GM23338 (cell line): Measurements from ENCODE around the gene EFHC2. TPM values are rescaled to one million over a fixed set of nuclear protein-coding genes. Genes with fewer than 3 reads are reported as not detected.

Source experiments
- ATAC-seq: fragments of 200-7000 bp; cut with Tn5 transposase; 3 replicates; pipeline ENCODE4 v1.9.1; 2020
- DNase-seq: peaks from one replicate; pipeline ENCODE4 v3.0.0-alpha.2; 2015; ENCODE audit warnings: low spot score
- H2AFZ ChIP-seq: fragments of 200-600 bp; sonication (generic); 2 replicates; pipeline ENCODE4 v1.8.0; 2016; ENCODE audit warnings: antibody characterized with exemption, mild to moderate bottlenecking, moderate library complexity
- H3F3A ChIP-seq: fragments of 200-600 bp; sonication (generic); replicated peaks from 2 replicates; pipeline ENCODE4 v1.8.0; 2017; ENCODE audit warnings: antibody characterized with exemption, mixed run types, low read depth
- H3K27ac ChIP-seq: fragments of 200-600 bp; sonication (generic); 2 replicates; pipeline ENCODE4 v1.6.1; 2016; ENCODE audit warnings: low read depth
- H3K27me3 ChIP-seq: fragments of 200-600 bp; sonication (generic); 2 replicates; pipeline ENCODE4 v1.8.0; 2016; ENCODE audit warnings: mild to moderate bottlenecking, mixed run types, moderate library complexity; ENCODE audit not compliant: insufficient read depth
- H3K36me3 ChIP-seq: fragments of 200-600 bp; sonication (generic); 2 replicates; pipeline ENCODE4 v1.8.0; 2016; ENCODE audit warnings: mild to moderate bottlenecking; ENCODE audit not compliant: insufficient read depth
- H3K4me1 ChIP-seq: fragments of 200-600 bp; sonication (generic); 2 replicates; pipeline ENCODE4 v1.8.0; 2016; ENCODE audit warnings: mild to moderate bottlenecking, moderate library complexity; ENCODE audit not compliant: insufficient read depth
- H3K4me2 ChIP-seq: fragments of 200-600 bp; sonication (generic); 2 replicates; pipeline ENCODE4 v1.7.1; 2017; ENCODE audit warnings: mixed run types
- H3K4me3 ChIP-seq: fragments of 200-600 bp; sonication (generic); 2 replicates; pipeline ENCODE4 v1.6.1; 2016; ENCODE audit warnings: mixed run types
- H3K79me2 ChIP-seq: fragments of 200-600 bp; sonication (generic); replicated peaks from 2 replicates; pipeline ENCODE4 v1.8.0; 2017; ENCODE audit warnings: mild to moderate bottlenecking; ENCODE audit not compliant: insufficient read depth
- H3K9me2 ChIP-seq: fragments of 200-600 bp; sonication (generic); 2 replicates; pipeline ENCODE4 v1.8.0; 2017; ENCODE audit not compliant: insufficient read depth
- H4K20me1 ChIP-seq: fragments of 200-600 bp; sonication (generic); replicated peaks from 2 replicates; pipeline ENCODE4 v1.8.0; 2017; ENCODE audit warnings: mild to moderate bottlenecking; ENCODE audit not compliant: insufficient read depth
- H3K27ac Mint-ChIP-seq: 2 replicates; pipeline ENCODE4 v1.8.0; 2020; ENCODE audit warnings: inconsistent platforms, mild to moderate bottlenecking, moderate library complexity, mixed read lengths
- H3K27me3 Mint-ChIP-seq: 3 replicates; pipeline ENCODE4 v1.8.0; 2022; ENCODE audit warnings: low read depth, mild to moderate bottlenecking, moderate library complexity, mixed read lengths, inconsistent platforms; ENCODE audit not compliant: insufficient read depth, poor library complexity
- H3K36me3 Mint-ChIP-seq: 3 replicates; pipeline ENCODE4 v1.8.0; 2021; ENCODE audit warnings: low read depth, mild to moderate bottlenecking, inconsistent platforms, moderate library complexity, mixed read lengths
- H3K4me1 Mint-ChIP-seq: 3 replicates; pipeline ENCODE4 v1.8.0; 2020; ENCODE audit warnings: mild to moderate bottlenecking, inconsistent platforms, mixed read lengths
- H3K4me3 Mint-ChIP-seq: 3 replicates; pipeline ENCODE4 v1.8.0; 2021; ENCODE audit warnings: moderate library complexity, mild to moderate bottlenecking, inconsistent platforms, mixed read lengths
- H3K9me3 Mint-ChIP-seq: 3 replicates; pipeline ENCODE4 v1.8.0; 2020; ENCODE audit warnings: moderate library complexity, mild to moderate bottlenecking, inconsistent platforms, mixed read lengths
- CTCF ChIP-seq, 2 experiments: fragments of 200-600 bp in 1 of 2; sonication (generic) in 1 of 2; conservative IDR thresholded peaks; 2 replicates each; pipeline versions ENCODE4 v1.5.1 to v1.6.1; 2016 to 2017; ENCODE audit warnings: antibody characterized with exemption in 2 of 2, low read depth in 2 of 2, mild to moderate bottlenecking in 2 of 2, moderate library complexity in 1 of 2
- ETS1 ChIP-seq: IDR thresholded peaks from 2 replicates; pipeline ENCODE4 v1.6.1; 2016; ENCODE audit warnings: antibody characterized with exemption
- EZH2phosphoT487 ChIP-seq: fragments of 200-600 bp; sonication (generic); IDR thresholded peaks from one replicate; pipeline ENCODE4 v1.8.1; 2018; ENCODE audit warnings: antibody characterized with exemption; ENCODE audit not compliant: unreplicated experiment
- JUNB ChIP-seq: IDR thresholded peaks from one replicate; pipeline ENCODE4 v1.6.1; 2016; ENCODE audit warnings: antibody characterized with exemption; ENCODE audit not compliant: unreplicated experiment
- POLR2AphosphoS5 ChIP-seq: IDR thresholded peaks from 2 replicates; pipeline ENCODE4 v1.6.1; 2016; ENCODE audit warnings: antibody characterized with exemption, low read depth
- ZNF331 ChIP-seq: fragments of 250-450 bp; sonication (Bioruptor Pico); IDR thresholded peaks from 2 replicates; pipeline ENCODE4 v1.5.0; 2020; ENCODE audit warnings: low read depth, mild to moderate bottlenecking, moderate library complexity
- ZNF462 ChIP-seq: fragments of 250-450 bp; sonication (Bioruptor Pico); IDR thresholded peaks from 2 replicates; pipeline ENCODE4 v1.5.0; 2020; ENCODE audit warnings: mild to moderate bottlenecking, moderate library complexity
- polyA plus RNA-seq: library from polyadenylated mRNA; unstranded; fragments of >200 nt; fragmentation: Nextera tagmentation; extraction: Ambion mirVana; gene quantifications from 2 replicates; pipeline ENCODE4 v1.2.1, GENCODE V29; 2016
- total RNA-seq: library from RNA; depleted of rRNA; stranded (reverse); fragments of >200 nt; shearing (Covaris generic); gene quantifications from 2 replicates; pipeline ENCODE4 v1.2.3, GENCODE V29; 2014

The EFHC2 gene
- total and polyA plus RNA-seq, 2 experiments from 2014 or later, result 3.1 to 3.2 TPM

GRCh38 chrX:44144177-44144945, 199.1 kb downstream of the EFHC2 start (continued):
- no peak for TF ChIP-seq ZNF462 (CRISPR knock-in tag)

DNA sequence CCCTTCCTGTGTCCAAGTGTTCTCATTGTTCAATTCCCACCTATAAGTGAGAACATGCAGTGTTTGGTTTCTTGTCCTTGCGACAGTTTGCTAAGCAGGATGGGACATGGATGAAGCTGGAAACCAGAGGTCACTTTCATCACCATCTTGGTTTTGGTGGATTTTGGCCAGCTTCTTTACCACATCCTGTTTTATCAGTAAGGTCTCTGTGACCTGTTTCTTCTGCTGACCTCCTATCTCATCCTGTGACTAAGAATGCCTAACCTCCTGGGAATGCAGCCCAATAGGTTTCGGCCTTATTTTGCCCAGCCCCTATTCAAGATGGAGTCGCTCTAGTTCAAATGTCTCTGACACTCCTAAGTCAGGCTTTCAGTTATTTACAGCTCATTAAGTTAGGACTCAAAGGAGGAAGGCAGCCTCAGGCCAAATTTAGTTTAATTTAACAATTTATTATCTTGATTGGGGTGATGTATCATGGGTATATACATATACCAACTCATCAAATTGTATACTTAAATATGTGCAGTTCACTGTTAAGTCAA, 200.3 kb downstream of the EFHC2 start:
- 0 out of 2 replicates have a peak, but pooled peaks cover 4% of the 10 kb centered on the region for H3F3A ChIP-seq
- no peak overlapping the region for H2AFZ ChIP-seq
- Mint-ChIP-seq H3K27me3 (no peaks in the 10 kb centered on the region), H3K9me3 (0 out of 3 replicates have a peak, but pooled peaks cover 13% of the 10 kb centered on the region), H3K4me1 (peaks cover 41% of the 10 kb centered on the region), H3K4me3 (no peak overlapping the region), H3K36me3 (peaks cover 5% of the 10 kb centered on the region; the same call in 1 of the 3 replicates), H3K27ac (no peak overlapping the region)
- H3K79me2 ChIP-seq, result no peaks in the 10 kb centered on the region
- peaks cover 5% of the 10 kb centered on the region; the same call in 1 of the 2 replicates for H3K9me2 ChIP-seq
- ATAC-seq, result no peak
- peaks cover 39% of the 10 kb centered on the region for H3K4me1 ChIP-seq
- DNase-seq, result no peak
- H3K4me3 ChIP-seq, result no peak overlapping the region
- no peak overlapping the region for H3K4me2 ChIP-seq
- no peaks in the 10 kb centered on the region for H3K27me3 ChIP-seq
- H4K20me1 ChIP-seq, result no peaks in the 10 kb centered on the region
- no peak overlapping the region for H3K27ac ChIP-seq
- H3K36me3 ChIP-seq, result no peaks in the 10 kb centered on the region
- TF ChIP-seq ZNF331 (CRISPR knock-in tag), result no peak
- no peak for TF ChIP-seq POLR2AphosphoS5
- TF ChIP-seq EZH2phosphoT487, result no peak
- TF ChIP-seq CTCF (conservative IDR thresholded peaks at IDR 0.05; ENCODE audit: low read depth in 2 of 2), result no peak
- no peak for TF ChIP-seq ETS1
- no peak for TF ChIP-seq JUNB
